Measurements from ENCODE around the gene SYT2. TPM values are rescaled to one million over a fixed set of nuclear protein-coding genes. Genes with fewer than 3 reads are reported as not detected.

Gene SYT2
- total and polyA plus RNA-seq, 9 of the 15 experiments (the other 6 are each of a cell fraction or from before 2014, with no cell fraction given) = not detected

DNA sequence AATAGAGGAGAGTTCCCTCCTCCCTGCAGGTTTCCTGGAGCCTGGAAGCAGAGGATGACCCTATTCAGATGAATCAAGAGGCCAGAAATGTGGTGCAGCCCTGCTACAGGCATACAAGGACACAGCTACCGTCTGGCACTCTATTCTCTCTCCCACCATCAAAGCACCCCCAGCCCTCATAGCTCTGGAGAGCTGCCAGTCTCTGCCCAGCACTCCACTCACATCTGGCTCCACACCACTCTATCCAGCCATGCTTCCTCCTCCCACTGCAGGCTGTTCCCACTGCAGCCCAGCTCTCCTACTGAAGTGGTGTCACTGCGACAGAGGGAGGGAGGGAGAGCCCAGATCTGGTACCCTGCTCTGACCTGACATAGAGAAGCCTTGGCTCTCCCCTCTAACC, 18.4 kb downstream of the SYT2 start:
- WGBS (ENCODE audit: insufficient coverage, low coverage, missing lambda C conversion rate) = 0% methylated on average over 2 of the region's 2 CpGs
- in situ Hi-C loops (cut with MboI) = no loop called here
- TF ChIP-seq, protein P1, sequence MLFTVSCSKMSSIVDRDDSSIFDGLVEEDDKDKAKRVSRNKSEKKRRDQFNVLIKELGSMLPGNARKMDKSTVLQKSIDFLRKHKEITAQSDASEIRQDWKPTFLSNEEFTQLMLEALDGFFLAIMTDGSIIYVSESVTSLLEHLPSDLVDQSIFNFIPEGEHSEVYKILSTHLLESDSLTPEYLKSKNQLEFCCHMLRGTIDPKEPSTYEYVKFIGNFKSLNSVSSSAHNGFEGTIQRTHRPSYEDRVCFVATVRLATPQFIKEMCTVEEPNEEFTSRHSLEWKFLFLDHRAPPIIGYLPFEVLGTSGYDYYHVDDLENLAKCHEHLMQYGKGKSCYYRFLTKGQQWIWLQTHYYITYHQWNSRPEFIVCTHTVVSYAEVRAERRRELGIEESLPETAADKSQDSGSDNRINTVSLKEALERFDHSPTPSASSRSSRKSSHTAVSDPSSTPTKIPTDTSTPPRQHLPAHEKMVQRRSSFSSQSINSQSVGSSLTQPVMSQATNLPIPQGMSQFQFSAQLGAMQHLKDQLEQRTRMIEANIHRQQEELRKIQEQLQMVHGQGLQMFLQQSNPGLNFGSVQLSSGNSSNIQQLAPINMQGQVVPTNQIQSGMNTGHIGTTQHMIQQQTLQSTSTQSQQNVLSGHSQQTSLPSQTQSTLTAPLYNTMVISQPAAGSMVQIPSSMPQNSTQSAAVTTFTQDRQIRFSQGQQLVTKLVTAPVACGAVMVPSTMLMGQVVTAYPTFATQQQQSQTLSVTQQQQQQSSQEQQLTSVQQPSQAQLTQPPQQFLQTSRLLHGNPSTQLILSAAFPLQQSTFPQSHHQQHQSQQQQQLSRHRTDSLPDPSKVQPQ (CRISPR knock-in tag; IDR thresholded peaks at IDR 0.05; ENCODE audit: borderline replicate concordance) = no peak
- Histone ChIP-seq H3K4me1 (replicated peaks in 1 of 2; ENCODE audit: control insufficient read depth in 2 of 2, insufficient read depth in 2 of 2, low read length in 2 of 2) (no peaks in the 10 kb centered on the region), H3K9me3 (replicated peaks; ENCODE audit: control insufficient read depth, insufficient read depth, low read depth, low read length) (no peaks in the 10 kb centered on the region), H3K27ac (ENCODE audit: extremely low read depth, low read depth, low read length) (no peak overlapping the region), H3K4me3 (no peak overlapping the region), H2AFZ (ENCODE audit: low read depth, low read length) (no peak overlapping the region), H3K27me3 (ENCODE audit: control insufficient read depth in 2 of 2, insufficient read depth in 2 of 2, low read length in 2 of 2) (peaks cover 10 to 33% of the 10 kb centered on the region in 2 experiments; a peak in 4 of 5 replicates), H3K4me2 (ENCODE audit: insufficient read depth, low read length) (no peak overlapping the region), H3K9ac (ENCODE audit: insufficient read depth in 1 of 2, low read depth in 2 of 2, low read length in 2 of 2) (no peak overlapping the region), H4K20me1 (replicated peaks; ENCODE audit: control insufficient read depth, insufficient read depth, low read length) (peaks cover 14% of the 10 kb centered on the region), H3K9me1 (ENCODE audit: control insufficient read depth, insufficient read depth, low read length) (no peaks in the 10 kb centered on the region), H3K36me3 (ENCODE audit: control insufficient read depth, insufficient read depth, low read length) (no peaks in the 10 kb centered on the region), H3K79me2 (ENCODE audit: control insufficient read depth, insufficient read depth, low read length) (no peaks in the 10 kb centered on the region)
- BruUV-seq (replicated peaks) = no TSS peak
- ATAC-seq (no peak), DNase-seq (ENCODE audit: extremely low read depth in 1 of 4, low spot score in 3 of 4) (no peak), FAIRE-seq (no peak)
- ChIA-PET POLR2A (interaction anchor here (1.7 to 2.3 kb wide), 2 partner anchors 9 to 12 kb away, joined by 4 to 11 read pairs; no protein-coding TSS in a partner anchor), CTCF (ENCODE audit: low intra/inter-chr PET ratio) (no interaction called here)
- intact Hi-C loops (cut with micrococcal nuclease) = loop anchor here (5.0 kb wide), 1 partner anchor 35 kb away; no protein-coding TSS in a partner anchor
